GM12891 (cell line): ENCODE measurements around the gene IGFBP5.

Experiments
- POLR2A ChIP-seq: IDR thresholded peaks from 2 replicates; pipeline ENCODE4 v1.6.1; 2011; ENCODE audit warnings: low read depth, low read length, control low read depth
- TAF1 ChIP-seq: IDR thresholded peaks from 2 replicates; pipeline ENCODE4 v1.6.1; 2011; ENCODE audit warnings: low read depth, low read length, control low read depth

DNA sequence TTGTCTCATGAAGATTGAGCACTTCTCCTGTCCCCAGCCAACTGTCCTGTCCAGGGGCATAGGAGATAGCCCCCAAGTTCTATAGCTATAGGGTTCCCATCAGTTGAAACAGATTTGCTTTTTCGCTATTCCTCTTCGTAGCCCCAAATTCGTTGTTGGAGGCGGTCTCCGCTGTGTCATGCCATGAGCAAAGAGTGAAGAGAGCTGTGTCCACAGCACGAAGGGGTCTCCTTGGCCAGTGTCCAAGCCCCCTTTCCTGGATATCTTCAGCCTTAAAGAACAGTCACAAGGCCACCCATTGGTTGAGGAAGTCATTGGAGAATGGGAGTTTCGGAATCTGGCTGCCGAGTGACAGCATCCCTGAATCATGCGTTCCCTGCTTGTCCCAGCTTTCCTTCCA, 21.0 kb downstream of the IGFBP5 start:
- TF ChIP-seq TAF1 = no peak
- TF ChIP-seq POLR2A = no peak
